K562 (cell line): ENCODE measurements around the gene FTH1. TPM values are rescaled to one million over a fixed set of nuclear protein-coding genes. Genes with fewer than 3 reads are reported as not detected.

Source experiments
- ATF7 ChIP-seq: fragments of 450-650 bp; IDR thresholded peaks from 2 replicates; pipeline ENCODE4 v1.7.1; 2014; ENCODE audit warnings: mild to moderate bottlenecking, moderate library complexity
- CC2D1A ChIP-seq: fragments of 450-650 bp; IDR thresholded peaks from 2 replicates; pipeline ENCODE4 v1.6.1; 2017; ENCODE audit warnings: mild to moderate bottlenecking
- CREB3L1 ChIP-seq: fragments of 450-650 bp; IDR thresholded peaks from 2 replicates; pipeline ENCODE4 v1.6.1; 2014; ENCODE audit warnings: low read depth, mild to moderate bottlenecking, moderate library complexity, borderline replicate concordance
- EHMT2 ChIP-seq: fragments of 450-650 bp; IDR thresholded peaks from 2 replicates; pipeline ENCODE4 v1.6.1; 2018; ENCODE audit warnings: antibody characterized with exemption
- ETV5 ChIP-seq: sonication (generic); formaldehyde crosslinking; IDR thresholded peaks from 2 replicates; pipeline ENCODE4 v1.4.0; 2020; ENCODE audit warnings: low read depth, mild to moderate bottlenecking, missing genetic modification reagents
- GTF3C2 ChIP-seq: IDR thresholded peaks from 3 replicates; pipeline ENCODE4 v1.6.1; 2011; ENCODE audit warnings: borderline replicate concordance, mild to moderate bottlenecking, moderate library complexity; ENCODE audit not compliant: insufficient read length; ENCODE audit errors: extremely low read depth
- RBM25 ChIP-seq: fragments of 200-400 bp; formaldehyde crosslinking; IDR thresholded peaks from 2 replicates; pipeline ENCODE4 v1.6.1; 2018; ENCODE audit warnings: low read length, low read depth, moderate library complexity; ENCODE audit not compliant: severe bottlenecking
- ZFPM2 ChIP-seq: fragments of 250-450 bp; sonication (Bioruptor Pico); IDR thresholded peaks from 2 replicates; pipeline ENCODE4 v1.5.1; 2022; ENCODE audit warnings: mild to moderate bottlenecking
- ZFX ChIP-seq: sonication (generic); formaldehyde crosslinking; IDR thresholded peaks from 2 replicates; pipeline ENCODE4 v1.8.0; 2022; ENCODE audit warnings: mild to moderate bottlenecking, missing genetic modification reagents, moderate library complexity
- ZNF740 ChIP-seq, 3 experiments: fragments of 200-800 bp in 1 of 3; sonication (Bioruptor generic) in 1 of 3; sonication (generic) in 1 of 3; formaldehyde crosslinking in 1 of 3; IDR thresholded peaks; 2 replicates each; pipeline versions ENCODE4 v1.6.1 to v1.8.0; 2016 to 2022; ENCODE audit warnings: mild to moderate bottlenecking in 2 of 3, missing compliant biosample characterization in 2 of 3, missing genetic modification characterization in 2 of 3, missing genetic modification reagents in 1 of 3
- ZNF830 ChIP-seq: fragments of 250-450 bp; sonication (Bioruptor Pico); IDR thresholded peaks from 2 replicates; pipeline ENCODE4 v1.5.0; 2021; ENCODE audit warnings: mild to moderate bottlenecking
- polyA plus RNA-seq, 8 experiments: library from polyadenylated mRNA; depleted of rRNA in 4 of 8; stranded (reverse) in 5 of 8; unstranded in 3 of 8; fragments of >200 nt; fragmentation: Nextera tagmentation in 2 of 8; fragmentation: Illumina TruSeq in 1 of 8; extraction: Ambion mirVana in 2 of 8; extraction: Trizol in 1 of 8; gene quantifications; 2 replicates each; pipeline versions ENCODE4 v1.2.1 to v1.2.3, GENCODE V29; 2011 to 2014; ENCODE audit warnings: inconsistent platforms in 1 of 8, missing spikeins in 1 of 8
- total RNA-seq, 7 experiments: library from RNA; depleted of rRNA in 6 of 7; stranded (reverse); fragments of >200 nt in 6 of 7; fragmentation: Illumina TruSeq in 2 of 7; extraction: Trizol in 2 of 7; gene quantifications; 2 replicates each; pipeline versions ENCODE4 v1.2.1 to v1.2.3, GENCODE V29; 2011 to 2021; ENCODE audit warnings: low replicate concordance in 1 of 7
- TF ChIP-seq, protein P1 (sequence below): fragments of 450-650 bp; IDR thresholded peaks from 2 replicates; pipeline ENCODE4 v1.6.1; 2016; ENCODE audit warnings: borderline replicate concordance

FTH1 gene
- total and polyA plus RNA-seq, 9 of the 15 experiments (the other 6 are each of a cell fraction or from before 2014, with no cell fraction given): 370 to 3,146 (median 802) TPM

- TF ChIP-seq CC2D1A: peak; percentile 11; the same call in 1 of the 2 replicates
- 0 out of 2 replicates have a peak, but pooled peaks have one; percentile 7 for TF ChIP-seq CREB3L1
- TF ChIP-seq, protein P1, sequence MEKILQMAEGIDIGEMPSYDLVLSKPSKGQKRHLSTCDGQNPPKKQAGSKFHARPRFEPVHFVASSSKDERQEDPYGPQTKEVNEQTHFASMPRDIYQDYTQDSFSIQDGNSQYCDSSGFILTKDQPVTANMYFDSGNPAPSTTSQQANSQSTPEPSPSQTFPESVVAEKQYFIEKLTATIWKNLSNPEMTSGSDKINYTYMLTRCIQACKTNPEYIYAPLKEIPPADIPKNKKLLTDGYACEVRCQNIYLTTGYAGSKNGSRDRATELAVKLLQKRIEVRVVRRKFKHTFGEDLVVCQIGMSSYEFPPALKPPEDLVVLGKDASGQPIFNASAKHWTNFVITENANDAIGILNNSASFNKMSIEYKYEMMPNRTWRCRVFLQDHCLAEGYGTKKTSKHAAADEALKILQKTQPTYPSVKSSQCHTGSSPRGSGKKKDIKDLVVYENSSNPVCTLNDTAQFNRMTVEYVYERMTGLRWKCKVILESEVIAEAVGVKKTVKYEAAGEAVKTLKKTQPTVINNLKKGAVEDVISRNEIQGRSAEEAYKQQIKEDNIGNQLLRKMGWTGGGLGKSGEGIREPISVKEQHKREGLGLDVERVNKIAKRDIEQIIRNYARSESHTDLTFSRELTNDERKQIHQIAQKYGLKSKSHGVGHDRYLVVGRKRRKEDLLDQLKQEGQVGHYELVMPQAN: no peak
- TF ChIP-seq ATF7: no peak
- TF ChIP-seq ZFX (CRISPR knock-in tag): no peak
- peak; percentile 95 for TF ChIP-seq ZFPM2 (CRISPR knock-in tag)
- TF ChIP-seq ZNF830 (CRISPR knock-in tag): no peak; the same call in 1 of the 2 replicates
- TF ChIP-seq GTF3C2: no peak
- TF ChIP-seq RBM25: no peak
- TF ChIP-seq ZNF740 (CRISPR knock-in tag; IDR thresholded peaks at IDR 0.05): no peak
- no peak for TF ChIP-seq ZNF740 (tag; IDR thresholded peaks at IDR 0.05)
- TF ChIP-seq EHMT2: no peak
- no peak; the same call in none of the 2 replicates for TF ChIP-seq ETV5 (CRISPR knock-in tag)
Measured at GRCh38 chr11:61963282-61964057, 4.0 kb downstream of the FTH1 start (continued).
